Prostate gland (tissue), 2 donors: ENCODE measurements around the gene LCE3B.

ENCODE experiments used
- POLR2A ChIP-seq: fragments of 450-650 bp; IDR thresholded peaks from one replicate; pipeline ENCODE4 v1.6.1; 2016; ENCODE audit warnings: antibody characterized with exemption, mild to moderate bottlenecking
- POLR2AphosphoS5 ChIP-seq: sonication (generic); formaldehyde crosslinking; IDR thresholded peaks from one replicate; pipeline ENCODE4 v1.6.1; 2017; ENCODE audit warnings: antibody characterized with exemption
- TF ChIP-seq, protein P1 (sequence below), 4 experiments: fragments of 200-600 bp in 2 of 4; fragments of 450-650 bp in 2 of 4; sonication (generic) in 2 of 4; IDR thresholded peaks; 1 replicate in 3 of 4; 2 replicates in 1 of 4; pipeline ENCODE4 v1.5.1; 2016 to 2019; ENCODE audit warnings: antibody characterized with exemption in 4 of 4, mild to moderate bottlenecking in 2 of 4, moderate library complexity in 2 of 4

DNA sequence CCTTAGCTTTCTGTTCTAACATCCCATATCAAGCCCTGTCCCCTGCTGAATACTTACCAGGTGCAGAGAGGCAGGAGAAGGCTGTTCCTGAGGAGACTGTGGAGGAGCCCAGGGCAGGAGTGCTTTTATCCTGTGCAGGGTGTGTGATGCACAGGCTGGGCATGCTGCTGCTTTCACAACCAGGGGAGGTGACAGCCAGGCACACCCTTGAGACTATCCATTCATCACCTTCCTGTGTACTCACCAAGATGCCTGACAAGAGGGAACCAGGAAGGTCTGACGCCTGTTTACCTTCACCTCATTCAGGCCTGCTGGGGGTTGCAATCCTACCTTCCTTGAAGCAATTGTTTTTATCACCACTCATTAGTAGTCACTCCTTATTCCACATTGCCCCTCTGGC lies 46.9 kb upstream of the LCE3B start, which contains the start of gene LCE3E:
- TF ChIP-seq POLR2A: no peak
- TF ChIP-seq POLR2AphosphoS5: no peak
- TF ChIP-seq, protein P1, sequence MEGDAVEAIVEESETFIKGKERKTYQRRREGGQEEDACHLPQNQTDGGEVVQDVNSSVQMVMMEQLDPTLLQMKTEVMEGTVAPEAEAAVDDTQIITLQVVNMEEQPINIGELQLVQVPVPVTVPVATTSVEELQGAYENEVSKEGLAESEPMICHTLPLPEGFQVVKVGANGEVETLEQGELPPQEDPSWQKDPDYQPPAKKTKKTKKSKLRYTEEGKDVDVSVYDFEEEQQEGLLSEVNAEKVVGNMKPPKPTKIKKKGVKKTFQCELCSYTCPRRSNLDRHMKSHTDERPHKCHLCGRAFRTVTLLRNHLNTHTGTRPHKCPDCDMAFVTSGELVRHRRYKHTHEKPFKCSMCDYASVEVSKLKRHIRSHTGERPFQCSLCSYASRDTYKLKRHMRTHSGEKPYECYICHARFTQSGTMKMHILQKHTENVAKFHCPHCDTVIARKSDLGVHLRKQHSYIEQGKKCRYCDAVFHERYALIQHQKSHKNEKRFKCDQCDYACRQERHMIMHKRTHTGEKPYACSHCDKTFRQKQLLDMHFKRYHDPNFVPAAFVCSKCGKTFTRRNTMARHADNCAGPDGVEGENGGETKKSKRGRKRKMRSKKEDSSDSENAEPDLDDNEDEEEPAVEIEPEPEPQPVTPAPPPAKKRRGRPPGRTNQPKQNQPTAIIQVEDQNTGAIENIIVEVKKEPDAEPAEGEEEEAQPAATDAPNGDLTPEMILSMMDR (IDR thresholded peaks at IDR 0.05): no peak
